K562 (cell line): ENCODE measurements around the gene CPTP. TPM values are rescaled to one million over a fixed set of nuclear protein-coding genes. Genes with fewer than 3 reads are reported as not detected.

Experiments used
- ATF2 ChIP-seq: sonication (generic); formaldehyde crosslinking; IDR thresholded peaks from 2 replicates; pipeline ENCODE4 v1.8.1; 2022; ENCODE audit warnings: missing genetic modification reagents
- CBFB ChIP-seq: sonication (generic); formaldehyde crosslinking; IDR thresholded peaks from 2 replicates; pipeline ENCODE4 v1.4.0; 2020; ENCODE audit warnings: mild to moderate bottlenecking, missing genetic modification reagents
- CEBPG ChIP-seq, 3 experiments: fragments of 200-800 bp in 1 of 3; sonication (Bioruptor generic) in 1 of 3; sonication (generic) in 1 of 3; formaldehyde crosslinking in 1 of 3; IDR thresholded peaks in 2 of 3; conservative IDR thresholded peaks in 1 of 3; 2 replicates each; pipeline versions ENCODE4 v1.6.1 to v1.8.0; 2016 to 2022; ENCODE audit warnings: missing compliant biosample characterization in 2 of 3, missing genetic modification characterization in 2 of 3, mild to moderate bottlenecking in 1 of 3, missing genetic modification reagents in 1 of 3
- CHD1 ChIP-seq: fragments of 200-600 bp; sonication (generic); IDR thresholded peaks from one replicate; pipeline ENCODE4 v1.6.1; 2012; ENCODE audit warnings: mild to moderate bottlenecking, moderate library complexity, low read length, inconsistent platforms
- FOXM1 ChIP-seq, 2 experiments: fragments of 450-650 bp in 1 of 2; sonication (generic) in 1 of 2; formaldehyde crosslinking in 1 of 2; IDR thresholded peaks; 2 replicates each; pipeline versions ENCODE4 v1.6.1 to v1.9.0; 2017 to 2022; ENCODE audit warnings: low read depth in 2 of 2, mild to moderate bottlenecking in 2 of 2, missing genetic modification reagents in 1 of 2, moderate library complexity in 1 of 2
- FOXP1 ChIP-seq: sonication (generic); formaldehyde crosslinking; IDR thresholded peaks from 2 replicates; pipeline ENCODE4 v1.8.0; 2022; ENCODE audit warnings: mild to moderate bottlenecking, missing genetic modification reagents
- POLR2G ChIP-seq: fragments of 200-400 bp; formaldehyde crosslinking; IDR thresholded peaks from 2 replicates; pipeline ENCODE4 v1.6.1; 2017; ENCODE audit warnings: low read depth, mild to moderate bottlenecking, antibody characterized with exemption, low read length, moderate library complexity
- U2AF1 ChIP-seq: fragments of 200-400 bp; formaldehyde crosslinking; optimal IDR thresholded peaks from 2 replicates; pipeline ENCODE3; 2017; ENCODE audit warnings: mild to moderate bottlenecking, low read depth, low read length, moderate library complexity
- YY1 ChIP-seq, 3 experiments: IDR thresholded peaks; 2 replicates each; pipeline ENCODE4 v1.6.1; 2011; ENCODE audit warnings: low read length in 2 of 3, mild to moderate bottlenecking in 2 of 3, moderate library complexity in 2 of 3, borderline replicate concordance in 1 of 3, control low read depth in 1 of 3, low read depth in 1 of 3; ENCODE audit not compliant: insufficient read depth in 3 of 3, insufficient replicate concordance in 2 of 3, control insufficient read depth in 1 of 3, insufficient read length in 1 of 3; ENCODE audit errors: extremely low read depth in 1 of 3
- polyA plus RNA-seq, 8 experiments: library from polyadenylated mRNA; depleted of rRNA in 4 of 8; stranded (reverse) in 5 of 8; unstranded in 3 of 8; fragments of >200 nt; fragmentation: Nextera tagmentation in 2 of 8; fragmentation: Illumina TruSeq in 1 of 8; extraction: Ambion mirVana in 2 of 8; extraction: Trizol in 1 of 8; gene quantifications; 2 replicates each; pipeline versions ENCODE4 v1.2.1 to v1.2.3, GENCODE V29; 2011 to 2014; ENCODE audit warnings: inconsistent platforms in 1 of 8, missing spikeins in 1 of 8
- total RNA-seq, 7 experiments: library from RNA; depleted of rRNA in 6 of 7; stranded (reverse); fragments of >200 nt in 6 of 7; fragmentation: Illumina TruSeq in 2 of 7; extraction: Trizol in 2 of 7; gene quantifications; 2 replicates each; pipeline versions ENCODE4 v1.2.1 to v1.2.3, GENCODE V29; 2011 to 2021; ENCODE audit warnings: low replicate concordance in 1 of 7
- TF ChIP-seq, protein P1 (sequence below): sonication (generic); formaldehyde crosslinking; IDR thresholded peaks from 2 replicates; pipeline ENCODE4 v1.9.0; 2022; ENCODE audit warnings: mild to moderate bottlenecking, missing genetic modification reagents
- TF ChIP-seq, protein P2 (sequence below): sonication (generic); formaldehyde crosslinking; IDR thresholded peaks from 2 replicates; pipeline ENCODE4 v1.9.0; 2022; ENCODE audit warnings: mild to moderate bottlenecking, missing genetic modification reagents
- TF ChIP-seq, protein P3 (sequence below): fragments of 450-650 bp; IDR thresholded peaks from 2 replicates; pipeline ENCODE4 v1.6.1; 2018; ENCODE audit warnings: mild to moderate bottlenecking, low read depth; ENCODE audit not compliant: partially characterized antibody

CPTP gene
- total and polyA plus RNA-seq, 9 of the 15 experiments (the other 6 are each of a cell fraction or from before 2014, with no cell fraction given): 0.11 to 25.8 (median 3.5) TPM

GRCh38 chr1:1325288-1326074 lies 879 bp downstream of the CPTP start (continued):
- TF ChIP-seq, protein P1, sequence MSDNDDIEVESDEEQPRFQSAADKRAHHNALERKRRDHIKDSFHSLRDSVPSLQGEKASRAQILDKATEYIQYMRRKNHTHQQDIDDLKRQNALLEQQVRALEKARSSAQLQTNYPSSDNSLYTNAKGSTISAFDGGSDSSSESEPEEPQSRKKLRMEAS (CRISPR knock-in tag): peak; percentile 54; the same call in 1 of the 2 replicates
- 0 out of 2 replicates have a peak, but pooled peaks have one; percentile 62 for TF ChIP-seq FOXP1 (CRISPR knock-in tag)
- TF ChIP-seq CHD1: peak; percentile 1
- TF ChIP-seq, protein P2, sequence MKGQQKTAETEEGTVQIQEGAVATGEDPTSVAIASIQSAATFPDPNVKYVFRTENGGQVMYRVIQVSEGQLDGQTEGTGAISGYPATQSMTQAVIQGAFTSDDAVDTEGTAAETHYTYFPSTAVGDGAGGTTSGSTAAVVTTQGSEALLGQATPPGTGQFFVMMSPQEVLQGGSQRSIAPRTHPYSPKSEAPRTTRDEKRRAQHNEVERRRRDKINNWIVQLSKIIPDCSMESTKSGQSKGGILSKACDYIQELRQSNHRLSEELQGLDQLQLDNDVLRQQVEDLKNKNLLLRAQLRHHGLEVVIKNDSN (CRISPR knock-in tag): peak; percentile 3; the same call in 1 of the 2 replicates
- TF ChIP-seq U2AF1: no peak
- no peak for TF ChIP-seq FOXM1 (IDR thresholded peaks at IDR 0.05; ENCODE audit: low read depth)
- no peak for TF ChIP-seq FOXM1 (CRISPR knock-in tag; IDR thresholded peaks at IDR 0.05; ENCODE audit: low read depth)
- TF ChIP-seq ATF2 (CRISPR knock-in tag): 0 out of 2 replicates have a peak, but pooled peaks have one; percentile 18
- 0 out of 2 replicates have a peak, but pooled peaks have one; percentile 5 for TF ChIP-seq CEBPG (CRISPR knock-in tag; IDR thresholded peaks at IDR 0.05)
- TF ChIP-seq CEBPG (tag; conservative IDR thresholded peaks at IDR 0.05 in 1 of 2, IDR thresholded peaks at IDR 0.05 in 1 of 2): no peak
- peak; percentile 47; the same call in 1 of the 2 replicates for TF ChIP-seq POLR2G
- TF ChIP-seq CBFB (CRISPR knock-in tag): 0 out of 2 replicates have a peak, but pooled peaks have one; percentile 15
- TF ChIP-seq, protein P3, sequence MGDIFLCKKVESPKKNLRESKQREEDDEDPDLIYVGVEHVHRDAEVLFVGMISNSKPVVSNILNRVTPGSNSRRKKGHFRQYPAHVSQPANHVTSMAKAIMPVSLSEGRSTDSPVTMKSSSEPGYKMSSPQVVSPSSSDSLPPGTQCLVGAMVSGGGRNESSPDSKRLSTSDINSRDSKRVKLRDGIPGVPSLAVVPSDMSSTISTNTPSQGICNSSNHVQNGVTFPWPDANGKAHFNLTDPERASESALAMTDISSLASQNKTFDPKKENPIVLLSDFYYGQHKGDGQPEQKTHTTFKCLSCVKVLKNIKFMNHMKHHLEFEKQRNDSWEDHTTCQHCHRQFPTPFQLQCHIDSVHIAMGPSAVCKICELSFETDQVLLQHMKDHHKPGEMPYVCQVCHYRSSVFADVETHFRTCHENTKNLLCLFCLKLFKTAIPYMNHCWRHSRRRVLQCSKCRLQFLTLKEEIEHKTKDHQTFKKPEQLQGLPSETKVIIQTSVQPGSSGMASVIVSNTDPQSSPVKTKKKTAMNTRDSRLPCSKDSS: no peak
- peak in 1 of 3 experiments; percentile 5 for TF ChIP-seq YY1 (IDR thresholded peaks at IDR 0.05; ENCODE audit: borderline replicate concordance in 1 of 3, control insufficient read depth in 1 of 3, extremely low read depth in 1 of 3, insufficient read depth in 3 of 3, insufficient read length in 1 of 3, insufficient replicate concordance in 2 of 3, low read depth in 1 of 3, low read length in 2 of 3)
